ENCODE data around the gene ENTPD5.
A peak's percentile ranks its signal among the peaks of the same experiment; 100 is the strongest.

DNA sequence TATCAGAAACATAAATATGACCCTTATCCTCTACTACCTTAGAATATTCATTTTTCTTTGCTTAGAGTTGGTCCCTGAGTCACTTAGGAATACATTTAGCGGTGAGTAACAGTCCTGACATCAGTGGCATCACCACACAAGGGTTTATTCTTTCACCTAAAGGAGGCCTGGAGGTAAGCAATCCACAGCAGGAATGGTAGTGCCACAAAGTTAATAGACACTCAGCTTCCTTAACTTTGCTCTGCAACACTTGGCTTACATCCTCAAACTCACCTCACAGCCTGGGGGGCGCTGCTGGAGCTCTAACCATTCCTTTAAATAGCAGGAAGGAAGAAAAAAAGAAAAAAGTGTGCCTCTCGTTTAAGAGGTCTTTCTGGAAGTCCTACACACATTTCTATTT, 29.2 kb upstream of the ENTPD5 start:
- TF ChIP-seq, protein P1, sequence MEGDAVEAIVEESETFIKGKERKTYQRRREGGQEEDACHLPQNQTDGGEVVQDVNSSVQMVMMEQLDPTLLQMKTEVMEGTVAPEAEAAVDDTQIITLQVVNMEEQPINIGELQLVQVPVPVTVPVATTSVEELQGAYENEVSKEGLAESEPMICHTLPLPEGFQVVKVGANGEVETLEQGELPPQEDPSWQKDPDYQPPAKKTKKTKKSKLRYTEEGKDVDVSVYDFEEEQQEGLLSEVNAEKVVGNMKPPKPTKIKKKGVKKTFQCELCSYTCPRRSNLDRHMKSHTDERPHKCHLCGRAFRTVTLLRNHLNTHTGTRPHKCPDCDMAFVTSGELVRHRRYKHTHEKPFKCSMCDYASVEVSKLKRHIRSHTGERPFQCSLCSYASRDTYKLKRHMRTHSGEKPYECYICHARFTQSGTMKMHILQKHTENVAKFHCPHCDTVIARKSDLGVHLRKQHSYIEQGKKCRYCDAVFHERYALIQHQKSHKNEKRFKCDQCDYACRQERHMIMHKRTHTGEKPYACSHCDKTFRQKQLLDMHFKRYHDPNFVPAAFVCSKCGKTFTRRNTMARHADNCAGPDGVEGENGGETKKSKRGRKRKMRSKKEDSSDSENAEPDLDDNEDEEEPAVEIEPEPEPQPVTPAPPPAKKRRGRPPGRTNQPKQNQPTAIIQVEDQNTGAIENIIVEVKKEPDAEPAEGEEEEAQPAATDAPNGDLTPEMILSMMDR (conservative IDR thresholded peaks at IDR 0.05; ENCODE audit: low read depth, low read length), result peak; percentile 9; the same call in 1 of the 2 replicates
- TF ChIP-seq CHD1 (IDR thresholded peaks at IDR 0.05; ENCODE audit: low read depth, low read length), result no peak
- TF ChIP-seq POLR2A (IDR thresholded peaks at IDR 0.05; ENCODE audit: low read depth, low read length), result no peak
- no peak for TF ChIP-seq RAD21 (IDR thresholded peaks at IDR 0.05; ENCODE audit: low read length)
- TF ChIP-seq CEBPB (IDR thresholded peaks at IDR 0.05; ENCODE audit: low read depth, low read length), result no peak
- TF ChIP-seq SMC3 (IDR thresholded peaks at IDR 0.05; ENCODE audit: low read depth, low read length), result no peak
- TF ChIP-seq MAFK (IDR thresholded peaks at IDR 0.05; ENCODE audit: low read depth, low read length), result no peak
- TF ChIP-seq USF2 (IDR thresholded peaks at IDR 0.05; ENCODE audit: low read depth, low read length), result no peak
- TF ChIP-seq BHLHE40 (IDR thresholded peaks at IDR 0.05; ENCODE audit: low read depth, low read length), result no peak
- no peak for TF ChIP-seq MXI1 (IDR thresholded peaks at IDR 0.05; ENCODE audit: borderline replicate concordance, low read depth, low read length)
- no peak for TF ChIP-seq RFX5 (IDR thresholded peaks at IDR 0.05; ENCODE audit: low read depth, low read length)
- no peak for TF ChIP-seq RCOR1 (IDR thresholded peaks at IDR 0.05; ENCODE audit: insufficient replicate concordance, low read length)
- TF ChIP-seq NFE2L2 (IDR thresholded peaks at IDR 0.05; ENCODE audit: low read depth, low read length), result no peak
